Measurements from ENCODE around the gene ARHGAP24. TPM values are rescaled to one million over a fixed set of nuclear protein-coding genes. Genes with fewer than 3 reads are reported as not detected.

ARHGAP24 gene
- total RNA-seq, 3 donors from 2014 or later: 20.6 to 60.2 (median 37.2) TPM

GRCh38 chr4:85684676-85685075 lies 209.7 kb downstream of the ARHGAP24 start:
- TF ChIP-seq POLR2A (IDR thresholded peaks at IDR 0.05): no peak
- TF ChIP-seq POLR2AphosphoS5 (IDR thresholded peaks at IDR 0.05): no peak
- no peak for TF ChIP-seq CTCF (IDR thresholded peaks at IDR 0.05)
- H3K27ac ChIP-seq: no peak overlapping the region

GRCh38 chr4:85686398-85686797 lies 211.4 kb downstream of the ARHGAP24 start:
- Histone ChIP-seq H3K27ac (no peak overlapping the region), H3K4me1 (no peaks in the 10 kb centered on the region), H3K4me3 (no peak overlapping the region), H3K9me3 (no peaks in the 10 kb centered on the region), H3K27me3 (no peaks in the 10 kb centered on the region), H3K36me3 (no peaks in the 10 kb centered on the region)
- intact Hi-C loops (cut with DNase I; ENCODE audit: low total_unique reads): no loop called here
- no peak for DNase-seq (ENCODE audit: low spot score in 2 of 2)
- TF ChIP-seq POLR2A (IDR thresholded peaks at IDR 0.05) (no peak), CTCF (IDR thresholded peaks at IDR 0.05) (no peak), POLR2AphosphoS5 (IDR thresholded peaks at IDR 0.05) (no peak)

More at GRCh38 chr4:85684676-85685075, 209.7 kb downstream of the ARHGAP24 start:
- Histone ChIP-seq H3K4me1 (no peaks in the 10 kb centered on the region), H3K36me3 (no peaks in the 10 kb centered on the region), H3K27me3 (no peaks in the 10 kb centered on the region), H3K4me3 (no peak overlapping the region), H3K9me3 (no peaks in the 10 kb centered on the region)
- DNase-seq (ENCODE audit: low spot score in 2 of 2): no peak
- intact Hi-C loops (cut with DNase I; ENCODE audit: low total_unique reads): no loop called here

- Histone ChIP-seq H3K27ac (no peak overlapping the region), H3K27me3 (no peaks in the 10 kb centered on the region), H3K36me3 (no peaks in the 10 kb centered on the region), H3K4me1 (no peaks in the 10 kb centered on the region), H3K4me3 (no peak overlapping the region), H3K9me3 (no peaks in the 10 kb centered on the region)
- intact Hi-C loops (cut with DNase I; ENCODE audit: low total_unique reads): no loop called here
- no peak for DNase-seq (ENCODE audit: low spot score in 2 of 2)
- TF ChIP-seq CTCF (IDR thresholded peaks at IDR 0.05) (no peak), POLR2A (IDR thresholded peaks at IDR 0.05) (no peak)
These were observed 213.2 kb downstream of the ARHGAP24 start for GRCh38 chr4:85688055-85688740.

GRCh38 chr4:85696661-85697060 lies 221.7 kb downstream of the ARHGAP24 start:
- no peak overlapping the region for H3K27ac ChIP-seq
- TF ChIP-seq POLR2A (IDR thresholded peaks at IDR 0.05): no peak
- no peak for TF ChIP-seq CTCF (IDR thresholded peaks at IDR 0.05)
- no peak for TF ChIP-seq POLR2AphosphoS5 (IDR thresholded peaks at IDR 0.05)

GRCh38 chr4:85697854-85698253 lies 222.9 kb downstream of the ARHGAP24 start:
- no peak overlapping the region for H3K4me3 ChIP-seq
- TF ChIP-seq POLR2A (IDR thresholded peaks at IDR 0.05): no peak
- TF ChIP-seq POLR2AphosphoS5 (IDR thresholded peaks at IDR 0.05): no peak
- no peak for TF ChIP-seq CTCF (IDR thresholded peaks at IDR 0.05)
- no peak for DNase-seq (ENCODE audit: low spot score in 2 of 2)
- no peaks in the 10 kb centered on the region for H3K9me3 ChIP-seq
- no peaks in the 10 kb centered on the region for H3K27me3 ChIP-seq
- intact Hi-C loops (cut with DNase I; ENCODE audit: low total_unique reads): no loop called here
- no peaks in the 10 kb centered on the region for H3K4me1 ChIP-seq
- H3K36me3 ChIP-seq: no peaks in the 10 kb centered on the region
- no peak overlapping the region for H3K27ac ChIP-seq

More at GRCh38 chr4:85696661-85697060, 221.7 kb downstream of the ARHGAP24 start:
- no peak for DNase-seq (ENCODE audit: low spot score in 2 of 2)
- intact Hi-C loops (cut with DNase I; ENCODE audit: low total_unique reads): no loop called here
- H3K27me3 ChIP-seq: no peaks in the 10 kb centered on the region
- no peak overlapping the region for H3K4me3 ChIP-seq
- H3K36me3 ChIP-seq: no peaks in the 10 kb centered on the region
- no peaks in the 10 kb centered on the region for H3K9me3 ChIP-seq
- H3K4me1 ChIP-seq: no peaks in the 10 kb centered on the region

All from breast epithelium (tissue), 4 donors.